SJSA1 (cell line): Measurements from ENCODE around the gene SYK. TPM values are rescaled to one million over a fixed set of nuclear protein-coding genes. Genes with fewer than 3 reads are reported as not detected.

Source experiments
- DNase-seq, 2 experiments: peaks; one replicate each; pipeline ENCODE4 v3.0.0-alpha.2; 2015 to 2020; ENCODE audit warnings: low spot score in 2 of 2, low read depth in 1 of 2
- H3K27ac ChIP-seq: fragments of 250-450 bp; sonication (Bioruptor Pico); 2 replicates; pipeline ENCODE4 v1.5.1; 2020; ENCODE audit warnings: mild to moderate bottlenecking, moderate library complexity
- H3K27me3 ChIP-seq: fragments of 250-450 bp; sonication (Bioruptor Pico); replicated peaks from 2 replicates; pipeline ENCODE4 v1.5.1; 2020; ENCODE audit warnings: mild to moderate bottlenecking, moderate library complexity
- H3K36me3 ChIP-seq: fragments of 250-450 bp; sonication (Bioruptor Pico); 2 replicates; pipeline ENCODE4 v1.5.1; 2020; ENCODE audit warnings: mild to moderate bottlenecking
- H3K4me1 ChIP-seq: fragments of 250-450 bp; sonication (Bioruptor Pico); replicated peaks from 2 replicates; pipeline ENCODE4 v1.6.1; 2021; ENCODE audit warnings: mild to moderate bottlenecking
- H3K4me3 ChIP-seq: fragments of 250-450 bp; sonication (Bioruptor Pico); 2 replicates; pipeline ENCODE4 v1.5.1; 2020; ENCODE audit warnings: mild to moderate bottlenecking
- H3K9me3 ChIP-seq: fragments of 250-450 bp; sonication (Bioruptor Pico); replicated peaks from 2 replicates; pipeline ENCODE4 v1.5.1; 2020; ENCODE audit warnings: mild to moderate bottlenecking
- total RNA-seq: library from RNA; depleted of rRNA; stranded (reverse); fragments of >200 nt; shearing (Covaris generic); gene quantifications from 2 replicates; pipeline ENCODE4 v1.2.3, GENCODE V29; 2014

The SYK gene
- total RNA-seq, 1 experiment from 2014 or later: not detected

GRCh38 chr9:90905822-90906221, 104.2 kb downstream of the SYK start:
- Histone ChIP-seq H3K4me3 (no peak overlapping the region), H3K36me3 (no peaks in the 10 kb centered on the region), H3K27ac (no peak overlapping the region), H3K9me3 (no peaks in the 10 kb centered on the region), H3K4me1 (no peaks in the 10 kb centered on the region), H3K27me3 (no peaks in the 10 kb centered on the region)
- no peak for DNase-seq

- Histone ChIP-seq H3K9me3 (no peaks in the 10 kb centered on the region), H3K27ac (no peak overlapping the region), H3K4me3 (no peak overlapping the region), H3K36me3 (no peaks in the 10 kb centered on the region), H3K4me1 (no peaks in the 10 kb centered on the region), H3K27me3 (no peaks in the 10 kb centered on the region)
- DNase-seq: no peak
These were observed 104.9 kb downstream of the SYK start for GRCh38 chr9:90906316-90907055.

DNA sequence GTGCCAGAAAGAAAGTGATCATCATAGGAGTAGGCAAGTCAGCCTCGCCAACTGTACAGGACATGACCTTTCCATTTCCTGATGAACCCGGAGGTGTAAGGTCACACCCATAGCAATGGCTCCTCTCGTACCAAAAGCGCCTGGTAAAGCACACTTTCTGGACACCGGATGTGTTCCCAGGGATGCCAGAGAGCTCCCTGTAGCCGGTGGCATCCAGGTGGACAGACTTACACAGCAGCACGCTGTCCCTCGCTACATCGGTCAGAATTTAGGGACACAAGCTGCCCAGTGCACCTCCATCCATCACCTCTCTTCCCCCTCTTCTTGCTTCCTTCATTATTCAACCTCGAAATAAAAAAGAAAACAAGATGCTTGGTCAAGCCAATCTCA, 105.4 kb downstream of the SYK start:
- Histone ChIP-seq H3K9me3 (no peaks in the 10 kb centered on the region), H3K36me3 (no peaks in the 10 kb centered on the region), H3K27me3 (no peaks in the 10 kb centered on the region), H3K4me3 (no peak overlapping the region), H3K4me1 (no peaks in the 10 kb centered on the region), H3K27ac (no peak overlapping the region)
- no peak for DNase-seq

GRCh38 chr9:90907790-90908189, 106.2 kb downstream of the SYK start:
- H3K4me3 ChIP-seq: no peak overlapping the region

GRCh38 chr9:90909225-90909624, 107.6 kb downstream of the SYK start:
- Histone ChIP-seq H3K9me3 (no peaks in the 10 kb centered on the region), H3K4me1 (no peaks in the 10 kb centered on the region), H3K27ac (no peak overlapping the region), H3K36me3 (no peaks in the 10 kb centered on the region), H3K4me3 (no peak overlapping the region), H3K27me3 (no peaks in the 10 kb centered on the region)
- no peak for DNase-seq

More at GRCh38 chr9:90907790-90908189, 106.2 kb downstream of the SYK start:
- DNase-seq: no peak
- H3K9me3 ChIP-seq: no peaks in the 10 kb centered on the region
- H3K27ac ChIP-seq: no peak overlapping the region
- H3K4me1 ChIP-seq: no peaks in the 10 kb centered on the region
- H3K27me3 ChIP-seq: no peaks in the 10 kb centered on the region
- H3K36me3 ChIP-seq: no peaks in the 10 kb centered on the region

- no peak overlapping the region for H3K4me3 ChIP-seq
- H3K27me3 ChIP-seq: no peaks in the 10 kb centered on the region
- no peak for DNase-seq
- H3K36me3 ChIP-seq: no peaks in the 10 kb centered on the region
- H3K4me1 ChIP-seq: no peaks in the 10 kb centered on the region
- no peaks in the 10 kb centered on the region for H3K9me3 ChIP-seq
- H3K27ac ChIP-seq: no peak overlapping the region
These were observed 108.2 kb downstream of the SYK start for GRCh38 chr9:90909747-90910283.

DNA sequence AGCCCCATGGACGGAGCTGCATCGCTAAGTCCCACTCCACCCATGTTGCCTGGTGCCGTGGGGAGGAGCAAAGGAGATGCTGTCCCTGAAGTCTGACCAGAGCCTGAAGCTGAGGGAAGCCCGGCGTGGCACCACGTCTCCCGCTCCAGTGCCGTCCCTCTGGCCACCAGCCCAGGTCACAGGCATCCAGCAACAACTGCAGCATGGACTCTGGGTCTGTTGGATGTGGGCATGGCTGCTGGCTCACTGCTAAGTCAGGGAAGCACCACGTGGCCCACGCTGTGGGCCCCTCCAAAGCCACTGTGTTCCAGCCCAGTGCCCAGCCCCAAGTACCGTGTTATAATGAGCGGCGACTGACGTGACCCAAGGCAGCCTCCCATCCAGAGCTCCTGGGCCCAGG, 112.6 kb downstream of the SYK start:
- Histone ChIP-seq H3K4me3 (no peak overlapping the region), H3K4me1 (no peaks in the 10 kb centered on the region), H3K27me3 (no peaks in the 10 kb centered on the region), H3K9me3 (no peaks in the 10 kb centered on the region), H3K36me3 (no peaks in the 10 kb centered on the region), H3K27ac (no peak overlapping the region)
- DNase-seq: no peak

DNA sequence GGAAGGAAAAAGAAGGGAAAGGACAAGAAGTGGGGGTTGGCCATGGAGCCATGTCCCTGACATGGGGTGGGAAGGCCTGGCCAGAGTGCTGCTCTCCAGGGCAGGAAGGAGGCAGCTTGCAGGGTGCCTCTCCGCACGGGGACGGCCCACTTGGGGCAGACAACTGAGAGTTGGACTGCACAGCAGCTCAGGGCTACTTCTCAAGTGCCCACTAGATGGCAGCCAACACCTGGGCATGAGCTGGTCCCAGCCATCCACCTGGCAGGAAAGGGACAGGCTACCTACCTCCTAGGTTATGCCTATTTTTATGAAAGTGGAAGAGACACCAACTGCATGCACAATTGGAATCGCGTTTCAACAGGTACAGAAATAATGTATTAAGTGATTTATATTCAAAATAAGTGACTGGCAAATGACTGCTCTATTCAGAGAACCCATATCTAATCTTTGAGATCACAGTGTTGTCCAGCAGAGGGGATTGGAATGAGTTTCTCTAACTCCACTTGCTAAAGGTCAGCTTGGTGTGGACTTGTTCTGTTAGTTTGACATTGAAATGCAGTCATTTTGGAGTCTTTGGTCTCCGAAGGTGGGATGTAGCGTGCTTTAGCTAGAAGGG, 113.4 kb downstream of the SYK start:
- H3K36me3 ChIP-seq: no peaks in the 10 kb centered on the region
- H3K4me1 ChIP-seq: no peaks in the 10 kb centered on the region
- H3K9me3 ChIP-seq: no peaks in the 10 kb centered on the region
- H3K27ac ChIP-seq: no peak overlapping the region
- peak; percentile 60 to 67 for DNase-seq
- no peaks in the 10 kb centered on the region for H3K27me3 ChIP-seq
- no peak overlapping the region for H3K4me3 ChIP-seq

DNA sequence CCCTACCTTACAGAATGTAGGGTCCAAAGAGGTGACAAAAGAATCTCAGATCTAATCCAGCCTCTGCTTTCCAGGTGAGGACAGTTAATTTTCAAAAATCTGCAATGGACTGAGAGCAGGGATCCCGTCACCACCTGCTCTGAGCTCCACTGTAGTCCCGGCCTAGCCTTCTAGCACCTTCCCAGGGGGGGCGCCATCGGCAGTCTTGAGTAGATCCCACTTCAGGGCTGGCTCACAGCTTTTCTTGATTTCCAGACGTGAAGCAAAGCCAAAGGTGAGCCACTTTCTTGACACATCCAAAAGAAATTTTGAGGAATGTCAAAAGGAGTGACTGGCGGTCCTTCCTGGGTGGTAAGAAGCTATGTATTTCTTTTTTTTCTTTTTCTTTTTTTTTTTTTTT, 114.1 kb downstream of the SYK start:
- Histone ChIP-seq H3K4me1 (no peaks in the 10 kb centered on the region), H3K9me3 (no peaks in the 10 kb centered on the region), H3K4me3 (no peak overlapping the region), H3K36me3 (no peaks in the 10 kb centered on the region), H3K27me3 (no peaks in the 10 kb centered on the region), H3K27ac (no peak overlapping the region)
- peak in 1 of 2 experiments; percentile 6 for DNase-seq

DNA sequence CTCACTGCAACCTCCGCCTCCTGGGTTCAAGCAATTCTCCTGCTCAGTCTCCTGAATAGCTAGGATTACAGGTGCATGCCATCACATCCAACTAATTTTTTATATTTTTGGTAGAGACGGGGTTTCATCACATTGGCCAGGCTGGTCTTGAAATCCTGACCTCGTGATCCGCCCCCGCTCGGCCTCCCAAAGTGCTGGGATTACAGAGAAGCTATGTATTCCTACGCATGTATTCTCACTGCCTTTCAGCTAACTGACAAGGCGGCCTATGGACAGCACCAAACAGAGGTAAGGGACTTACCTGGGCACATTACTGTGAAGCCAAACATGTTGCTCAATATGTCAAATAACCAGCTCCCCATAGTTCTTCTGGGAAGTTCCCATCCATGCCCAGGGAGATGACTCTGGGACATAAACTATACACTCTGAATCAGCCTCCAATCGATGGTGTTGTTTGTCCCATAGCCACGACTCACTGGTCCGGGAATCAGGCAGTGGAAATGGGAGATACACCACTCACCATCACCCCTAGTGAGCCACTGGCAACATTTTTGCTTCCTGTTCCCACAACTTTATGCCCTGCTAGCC, 114.6 kb downstream of the SYK start:
- no peaks in the 10 kb centered on the region for H3K9me3 ChIP-seq
- H3K27ac ChIP-seq: no peak overlapping the region
- H3K36me3 ChIP-seq: no peaks in the 10 kb centered on the region
- no peak overlapping the region for H3K4me3 ChIP-seq
- no peak for DNase-seq
- H3K27me3 ChIP-seq: no peaks in the 10 kb centered on the region
- no peaks in the 10 kb centered on the region for H3K4me1 ChIP-seq

DNA sequence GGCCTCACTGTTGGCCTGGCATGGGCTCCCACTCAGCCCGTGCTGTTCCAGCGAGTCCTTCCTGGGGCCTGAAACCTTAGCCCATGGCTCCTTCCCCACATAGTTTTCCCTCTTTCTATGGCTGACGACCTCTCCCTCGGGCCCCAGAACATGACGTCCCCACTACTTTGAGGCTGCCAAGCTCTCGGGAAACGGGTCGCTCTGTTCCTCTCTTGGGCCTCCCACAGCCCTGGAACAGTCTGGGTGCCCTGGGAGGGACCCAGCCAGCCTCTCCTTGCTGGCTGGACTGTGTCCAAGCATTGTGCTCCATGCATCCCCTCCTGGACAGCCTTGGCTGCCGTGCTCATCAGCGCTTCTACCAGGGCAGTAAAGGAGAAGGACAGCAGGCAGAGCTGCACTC, 118.3 kb downstream of the SYK start:
- DNase-seq: no peak
- H3K36me3 ChIP-seq: no peaks in the 10 kb centered on the region

GRCh38 chr9:90921104-90921503, 119.5 kb downstream of the SYK start:
- no peak for DNase-seq
- H3K27ac ChIP-seq: no peak overlapping the region
- H3K4me1 ChIP-seq: peaks cover 9% of the 10 kb centered on the region
- H3K9me3 ChIP-seq: no peaks in the 10 kb centered on the region
- H3K36me3 ChIP-seq: no peaks in the 10 kb centered on the region
- no peak overlapping the region for H3K4me3 ChIP-seq
- no peaks in the 10 kb centered on the region for H3K27me3 ChIP-seq

More for the DNA sequence above, 118.3 kb downstream of the SYK start:
- Histone ChIP-seq H3K4me3 (no peak overlapping the region), H3K9me3 (no peaks in the 10 kb centered on the region), H3K27ac (no peak overlapping the region), H3K27me3 (no peaks in the 10 kb centered on the region), H3K4me1 (no peaks in the 10 kb centered on the region)

DNA sequence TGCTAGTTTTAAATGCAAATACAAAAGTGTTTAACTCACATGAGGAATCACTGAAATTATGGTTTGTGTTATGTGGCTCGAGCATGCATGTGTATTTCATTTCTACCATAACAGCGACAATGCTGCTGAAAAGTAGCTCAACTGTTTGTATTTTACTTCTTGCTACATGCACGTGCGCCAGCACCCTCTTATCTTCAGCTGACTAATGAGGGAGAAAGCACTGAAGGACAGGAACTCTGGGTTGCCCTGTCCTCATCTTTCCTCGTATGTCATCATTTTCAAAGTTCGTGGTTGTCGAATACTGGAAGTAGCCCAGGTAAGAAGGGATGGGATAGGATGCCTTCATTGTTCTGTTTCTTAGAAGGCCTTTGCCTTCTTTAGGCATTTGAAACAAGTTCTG, 120.3 kb downstream of the SYK start:
- Histone ChIP-seq H3K27me3 (no peaks in the 10 kb centered on the region), H3K4me3 (no peak overlapping the region), H3K27ac (no peak overlapping the region), H3K4me1 (peaks cover 9% of the 10 kb centered on the region), H3K9me3 (no peaks in the 10 kb centered on the region), H3K36me3 (no peaks in the 10 kb centered on the region)
- no peak for DNase-seq

- peak in 1 of 2 experiments; percentile 16 for DNase-seq
- H3K27ac ChIP-seq: no peak overlapping the region
- H3K4me3 ChIP-seq: no peak overlapping the region
These were observed 124.1 kb downstream of the SYK start for GRCh38 chr9:90925581-90926257.

More at GRCh38 chr9:90925581-90926257, 124.1 kb downstream of the SYK start:
- Histone ChIP-seq H3K27me3 (no peaks in the 10 kb centered on the region), H3K4me1 (peaks cover 9% of the 10 kb centered on the region), H3K36me3 (no peaks in the 10 kb centered on the region), H3K9me3 (no peaks in the 10 kb centered on the region)
